ENCODE results near the gene GBP3.

DNA sequence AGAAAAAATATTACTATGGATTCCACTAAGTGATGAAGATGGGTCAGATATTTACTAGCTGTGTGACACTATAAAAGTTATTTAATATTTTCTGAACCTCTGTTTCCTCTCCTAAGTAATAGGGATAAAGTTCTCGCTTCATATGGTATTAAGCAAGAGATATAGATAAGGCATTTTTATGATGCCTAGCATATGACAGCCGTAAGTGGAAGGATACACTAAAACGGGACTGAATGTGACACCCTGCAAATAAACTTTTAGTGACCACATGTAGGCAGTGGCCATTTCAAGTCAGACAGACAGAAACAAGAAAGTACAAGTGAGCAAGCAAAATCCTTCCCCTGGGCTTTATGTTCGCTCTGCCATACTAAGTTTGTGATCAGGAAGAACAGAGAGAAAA is 14.2 kb downstream of the GBP3 start:
- TF ChIP-seq, protein P1, sequence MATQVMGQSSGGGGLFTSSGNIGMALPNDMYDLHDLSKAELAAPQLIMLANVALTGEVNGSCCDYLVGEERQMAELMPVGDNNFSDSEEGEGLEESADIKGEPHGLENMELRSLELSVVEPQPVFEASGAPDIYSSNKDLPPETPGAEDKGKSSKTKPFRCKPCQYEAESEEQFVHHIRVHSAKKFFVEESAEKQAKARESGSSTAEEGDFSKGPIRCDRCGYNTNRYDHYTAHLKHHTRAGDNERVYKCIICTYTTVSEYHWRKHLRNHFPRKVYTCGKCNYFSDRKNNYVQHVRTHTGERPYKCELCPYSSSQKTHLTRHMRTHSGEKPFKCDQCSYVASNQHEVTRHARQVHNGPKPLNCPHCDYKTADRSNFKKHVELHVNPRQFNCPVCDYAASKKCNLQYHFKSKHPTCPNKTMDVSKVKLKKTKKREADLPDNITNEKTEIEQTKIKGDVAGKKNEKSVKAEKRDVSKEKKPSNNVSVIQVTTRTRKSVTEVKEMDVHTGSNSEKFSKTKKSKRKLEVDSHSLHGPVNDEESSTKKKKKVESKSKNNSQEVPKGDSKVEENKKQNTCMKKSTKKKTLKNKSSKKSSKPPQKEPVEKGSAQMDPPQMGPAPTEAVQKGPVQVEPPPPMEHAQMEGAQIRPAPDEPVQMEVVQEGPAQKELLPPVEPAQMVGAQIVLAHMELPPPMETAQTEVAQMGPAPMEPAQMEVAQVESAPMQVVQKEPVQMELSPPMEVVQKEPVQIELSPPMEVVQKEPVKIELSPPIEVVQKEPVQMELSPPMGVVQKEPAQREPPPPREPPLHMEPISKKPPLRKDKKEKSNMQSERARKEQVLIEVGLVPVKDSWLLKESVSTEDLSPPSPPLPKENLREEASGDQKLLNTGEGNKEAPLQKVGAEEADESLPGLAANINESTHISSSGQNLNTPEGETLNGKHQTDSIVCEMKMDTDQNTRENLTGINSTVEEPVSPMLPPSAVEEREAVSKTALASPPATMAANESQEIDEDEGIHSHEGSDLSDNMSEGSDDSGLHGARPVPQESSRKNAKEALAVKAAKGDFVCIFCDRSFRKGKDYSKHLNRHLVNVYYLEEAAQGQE (IDR thresholded peaks at IDR 0.05; ENCODE audit: low read depth): no peak
- no peak for TF ChIP-seq CREB1 (IDR thresholded peaks at IDR 0.05; ENCODE audit: low read depth)
- TF ChIP-seq, protein P2, sequence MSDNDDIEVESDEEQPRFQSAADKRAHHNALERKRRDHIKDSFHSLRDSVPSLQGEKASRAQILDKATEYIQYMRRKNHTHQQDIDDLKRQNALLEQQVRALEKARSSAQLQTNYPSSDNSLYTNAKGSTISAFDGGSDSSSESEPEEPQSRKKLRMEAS (IDR thresholded peaks at IDR 0.05): no peak
- no peak for TF ChIP-seq TAF1 (IDR thresholded peaks at IDR 0.05; ENCODE audit: low read depth)
- no peak for TF ChIP-seq EP300 (IDR thresholded peaks at IDR 0.05; ENCODE audit: borderline replicate concordance)
- TF ChIP-seq YY1 (IDR thresholded peaks at IDR 0.05; ENCODE audit: low read depth): no peak
- TF ChIP-seq TCF12 (IDR thresholded peaks at IDR 0.05; ENCODE audit: low read depth): no peak
- no peak for TF ChIP-seq RAD21 (IDR thresholded peaks at IDR 0.05; ENCODE audit: low read depth)
- TF ChIP-seq TEAD4 (IDR thresholded peaks at IDR 0.05): no peak
- TF ChIP-seq FOXM1 (IDR thresholded peaks at IDR 0.05; ENCODE audit: borderline replicate concordance, low read depth): no peak
- TF ChIP-seq EGR1 (IDR thresholded peaks at IDR 0.05): no peak
